Astrocyte (in vitro differentiated cells and primary cell): ENCODE measurements around the gene NAV1. TPM values are rescaled to one million over a fixed set of nuclear protein-coding genes. Genes with fewer than 3 reads are reported as not detected.

Experiments
- DNase-seq: peaks from one replicate; pipeline ENCODE4 v3.0.0-alpha.2; 2010; ENCODE audit warnings: low read depth
- FAIRE-seq: peaks from 2 replicates; lab custom pipeline; 2011; peaks lifted over from hg19 to GRCh38; lab: Jason Lieb, UNC
- H2AFZ ChIP-seq: 2 replicates; pipeline ENCODE4 v1.6.0; 2012; ENCODE audit warnings: low read depth, low read length, inconsistent platforms
- H3K27ac ChIP-seq: 2 replicates; pipeline ENCODE4 v1.5.1; 2011; ENCODE audit warnings: low read depth, low read length, inconsistent platforms
- H3K27me3 ChIP-seq: 2 replicates; pipeline ENCODE4 v1.6.0; 2011; ENCODE audit warnings: low read length, inconsistent platforms; ENCODE audit not compliant: insufficient read depth
- H3K36me3 ChIP-seq: 2 replicates; pipeline ENCODE4 v1.5.1; 2011; ENCODE audit warnings: low read length, inconsistent platforms; ENCODE audit not compliant: insufficient read depth
- H3K4me1 ChIP-seq: 2 replicates; pipeline ENCODE4 v1.5.1; 2011; ENCODE audit warnings: low read length, inconsistent platforms; ENCODE audit not compliant: insufficient read depth
- H3K4me2 ChIP-seq: 2 replicates; pipeline ENCODE4 v1.6.0; 2012; ENCODE audit warnings: low read length, inconsistent platforms
- H3K4me3 ChIP-seq: 2 replicates; pipeline ENCODE4 v1.5.1; 2011; ENCODE audit warnings: low read depth, mild to moderate bottlenecking, low read length, inconsistent platforms; ENCODE audit not compliant: insufficient read depth
- H3K79me2 ChIP-seq: 2 replicates; pipeline ENCODE4 v1.6.0; 2012; ENCODE audit warnings: mild to moderate bottlenecking, low read length, inconsistent platforms; ENCODE audit not compliant: insufficient read depth
- H3K9ac ChIP-seq: 2 replicates; pipeline ENCODE4 v1.6.0; 2012; ENCODE audit warnings: mild to moderate bottlenecking, low read length, inconsistent platforms
- H3K9me3 ChIP-seq: 2 replicates; pipeline ENCODE4 v1.5.1; 2012; ENCODE audit warnings: low read depth, mild to moderate bottlenecking, low read length, inconsistent platforms; ENCODE audit not compliant: insufficient read depth
- H4K20me1 ChIP-seq: 2 replicates; pipeline ENCODE4 v1.6.0; 2012; ENCODE audit warnings: low read length, inconsistent platforms; ENCODE audit not compliant: insufficient read depth
- H3K27ac Mint-ChIP-seq: one replicate; pipeline ENCODE4 v1.8.0; 2021; ENCODE audit warnings: mild to moderate bottlenecking, mixed read lengths; ENCODE audit not compliant: unreplicated experiment
- H3K27me3 Mint-ChIP-seq: one replicate; pipeline ENCODE4 v1.8.0; 2021; ENCODE audit warnings: low read depth, mixed read lengths; ENCODE audit not compliant: unreplicated experiment
- H3K36me3 Mint-ChIP-seq: one replicate; pipeline ENCODE4 v1.8.0; 2021; ENCODE audit warnings: low read depth, mixed read lengths; ENCODE audit not compliant: unreplicated experiment
- H3K4me1 Mint-ChIP-seq: one replicate; pipeline ENCODE4 v1.8.0; 2021; ENCODE audit warnings: low read depth, mixed read lengths; ENCODE audit not compliant: unreplicated experiment
- H3K4me3 Mint-ChIP-seq: one replicate; pipeline ENCODE4 v1.8.0; 2021; ENCODE audit warnings: mild to moderate bottlenecking, moderate library complexity, mixed read lengths; ENCODE audit not compliant: unreplicated experiment
- H3K9me3 Mint-ChIP-seq: one replicate; pipeline ENCODE4 v1.8.0; 2021; ENCODE audit warnings: mild to moderate bottlenecking, mixed read lengths; ENCODE audit not compliant: unreplicated experiment
- CTCF ChIP-seq: IDR thresholded peaks from 2 replicates; pipeline ENCODE4 v1.5.1; 2011; ENCODE audit warnings: low read depth, mild to moderate bottlenecking, inconsistent platforms, low read length, moderate library complexity; ENCODE audit not compliant: insufficient read depth
- EZH2 ChIP-seq: IDR thresholded peaks from 2 replicates; pipeline ENCODE4 v1.6.1; 2012; ENCODE audit warnings: mild to moderate bottlenecking, low read length, inconsistent platforms; ENCODE audit not compliant: insufficient read depth
- total RNA-seq: library from RNA; stranded (reverse); gene quantifications from 2 replicates; pipeline ENCODE4 v1.2.1, GENCODE V29; 2021

The NAV1 gene
- total RNA-seq, 1 donor from 2014 or later, result 79.7 TPM

DNA sequence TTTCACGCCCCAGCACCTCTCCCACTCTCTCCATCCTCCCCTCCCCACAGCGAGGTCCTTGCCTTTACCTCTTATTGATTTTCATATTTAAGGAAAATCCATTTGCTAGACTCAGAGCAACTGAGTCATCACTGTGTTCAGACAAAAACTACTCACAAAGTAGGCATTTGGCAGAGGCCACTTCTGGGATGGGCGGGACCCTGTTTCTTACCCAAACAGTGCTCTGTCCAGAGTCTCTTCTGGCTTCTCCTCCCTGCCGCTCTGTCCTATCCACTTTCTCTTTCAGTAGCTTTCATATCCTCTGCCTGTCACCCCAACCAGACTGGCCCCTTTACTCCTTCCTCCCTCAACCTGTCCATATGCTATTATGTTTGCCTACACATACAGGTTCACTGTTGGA lies 2.4 kb upstream of the NAV1 start:
- Mint-ChIP-seq H3K4me1 (peaks cover 54% of the 10 kb centered on the region), H3K27me3 (no peaks in the 10 kb centered on the region), H3K4me3 (no peak overlapping the region), H3K27ac (peak overlapping the region; percentile 64), H3K9me3 (no peaks in the 10 kb centered on the region), H3K36me3 (no peaks in the 10 kb centered on the region)
- DNase-seq (peak; percentile 89), FAIRE-seq (peak; percentile 5)
- Histone ChIP-seq H4K20me1 (no peaks in the 10 kb centered on the region), H3K36me3 (no peaks in the 10 kb centered on the region), H2AFZ (no peak overlapping the region), H3K4me1 (peaks cover 54% of the 10 kb centered on the region), H3K4me3 (peak overlapping the region; percentile 32), H3K4me2 (peak overlapping the region; percentile 82), H3K79me2 (peaks cover 26% of the 10 kb centered on the region), H3K9me3 (no peaks in the 10 kb centered on the region), H3K9ac (peak overlapping the region; percentile 62), H3K27me3 (no peaks in the 10 kb centered on the region), H3K27ac (peak overlapping the region; percentile 66)
- TF ChIP-seq CTCF (no peak), EZH2 (no peak)

DNA sequence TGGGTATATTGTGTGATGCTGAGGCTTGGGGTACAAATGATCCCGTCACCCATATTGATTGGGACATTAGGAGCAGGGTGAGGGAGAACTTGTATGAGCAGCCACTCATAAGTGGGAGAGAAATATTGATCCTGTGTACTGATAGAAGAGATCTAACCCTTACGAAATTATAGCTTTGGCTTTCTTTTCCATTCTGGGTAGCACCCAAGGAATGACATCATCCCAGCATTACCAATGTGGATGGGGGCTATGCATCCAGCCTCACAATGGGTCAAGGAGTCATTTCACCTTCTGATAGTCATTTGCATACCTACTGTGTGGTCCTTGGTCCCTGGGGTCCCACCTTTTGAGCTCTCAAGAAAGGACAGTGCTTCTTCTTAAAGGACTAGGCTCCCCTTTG lies 1.9 kb upstream of the NAV1 start:
- no peaks in the 10 kb centered on the region for H3K36me3 ChIP-seq
- no peaks in the 10 kb centered on the region for H3K9me3 ChIP-seq
- no peaks in the 10 kb centered on the region for H4K20me1 ChIP-seq
- H2AFZ ChIP-seq, result no peak overlapping the region
- no peak overlapping the region for H3K27ac Mint-ChIP-seq
- H3K4me1 ChIP-seq, result peaks cover 57% of the 10 kb centered on the region
- no peak for TF ChIP-seq CTCF
- no peak for TF ChIP-seq EZH2
- peak overlapping the region; percentile 32 for H3K4me3 ChIP-seq
- no peaks in the 10 kb centered on the region for H3K9me3 Mint-ChIP-seq
- peak overlapping the region; percentile 66 for H3K27ac ChIP-seq
- H3K4me2 ChIP-seq, result peak overlapping the region; percentile 82
- H3K4me3 Mint-ChIP-seq, result no peak overlapping the region
- FAIRE-seq (no peak), DNase-seq (no peak)
- no peaks in the 10 kb centered on the region for H3K27me3 Mint-ChIP-seq
- H3K79me2 ChIP-seq, result peaks cover 31% of the 10 kb centered on the region
- H3K4me1 Mint-ChIP-seq, result peaks cover 57% of the 10 kb centered on the region
- H3K36me3 Mint-ChIP-seq, result no peaks in the 10 kb centered on the region
- H3K9ac ChIP-seq, result peak overlapping the region; percentile 62
- H3K27me3 ChIP-seq, result no peaks in the 10 kb centered on the region

DNA sequence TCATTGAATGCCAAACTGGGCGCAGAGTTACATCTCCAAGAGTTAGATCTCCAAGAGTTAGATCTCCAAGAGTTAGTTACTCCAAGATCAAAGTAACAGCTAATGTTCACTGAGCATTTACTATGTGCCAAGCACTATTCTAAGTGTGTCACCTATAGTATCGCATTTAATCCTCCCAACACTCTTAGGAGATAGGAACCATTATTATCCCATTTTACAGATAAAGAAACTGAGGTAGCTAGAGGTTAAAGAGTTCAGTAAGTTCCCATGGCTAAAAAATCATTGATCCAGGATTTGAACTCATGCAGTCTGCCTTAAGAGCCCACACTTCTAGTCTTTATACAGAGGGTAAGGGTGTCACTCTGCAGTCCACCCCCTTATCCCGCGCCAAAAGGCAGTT lies 1.5 kb upstream of the NAV1 start:
- Histone ChIP-seq H3K27ac (no peak overlapping the region), H3K4me1 (peaks cover 61% of the 10 kb centered on the region), H3K9me3 (no peaks in the 10 kb centered on the region), H3K79me2 (peaks cover 34% of the 10 kb centered on the region), H4K20me1 (no peaks in the 10 kb centered on the region), H3K4me3 (no peak overlapping the region), H3K36me3 (no peaks in the 10 kb centered on the region), H2AFZ (no peak overlapping the region), H3K4me2 (peak overlapping the region; percentile 93), H3K9ac (peak overlapping the region; percentile 62), H3K27me3 (no peaks in the 10 kb centered on the region)
- no peak for TF ChIP-seq EZH2
- TF ChIP-seq CTCF, result no peak
- no peaks in the 10 kb centered on the region for H3K9me3 Mint-ChIP-seq
- H3K36me3 Mint-ChIP-seq, result no peaks in the 10 kb centered on the region
- peaks cover 57% of the 10 kb centered on the region for H3K4me1 Mint-ChIP-seq
- H3K27ac Mint-ChIP-seq, result no peak overlapping the region
- DNase-seq, result no peak
- FAIRE-seq, result no peak
- no peak overlapping the region for H3K4me3 Mint-ChIP-seq
- H3K27me3 Mint-ChIP-seq, result no peaks in the 10 kb centered on the region
